Measurements from ENCODE around the gene PLCH1.

PLCH1 gene

DNA sequence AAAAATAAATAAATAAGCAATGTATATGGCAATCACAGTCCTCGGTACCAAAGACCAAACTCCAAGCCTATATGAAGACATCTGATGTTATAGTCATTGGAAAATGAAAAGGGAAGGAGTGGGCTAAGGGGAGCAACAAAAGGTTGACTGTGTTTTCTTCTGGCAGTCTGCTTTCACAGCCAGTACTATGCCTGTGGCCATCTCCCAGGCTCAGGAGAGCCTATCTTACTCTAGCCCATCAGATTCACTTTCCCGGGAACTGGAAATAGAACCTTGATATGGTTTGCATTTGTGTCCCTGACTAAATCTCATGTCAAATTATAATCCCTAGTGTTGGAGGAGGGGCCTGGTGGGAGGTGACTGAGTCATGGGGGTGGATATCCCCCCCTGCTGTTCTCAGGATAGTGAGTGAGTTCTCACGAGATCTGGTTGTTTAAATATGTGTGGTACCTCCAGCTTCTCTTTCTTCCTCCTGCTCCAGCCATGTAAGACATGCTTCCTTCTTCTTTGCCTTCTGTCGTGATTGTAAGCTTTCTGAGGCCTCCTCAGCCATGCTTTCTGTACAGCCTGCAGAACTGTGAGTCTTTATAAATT, 105.3 kb downstream of the PLCH1 start:
- TF ChIP-seq REST (IDR thresholded peaks at IDR 0.05; ENCODE audit: insufficient read depth in 1 of 2, low read depth in 2 of 2, low read length in 2 of 2) = no peak
- TF ChIP-seq FOXP2 (optimal IDR thresholded peaks at IDR 0.05; ENCODE audit: borderline replicate concordance, extremely low read depth, extremely low read length, insufficient read depth) = no peak
- TF ChIP-seq SIN3A (IDR thresholded peaks at IDR 0.05; ENCODE audit: borderline replicate concordance, insufficient read depth, low read length) = no peak
- no peak for TF ChIP-seq POLR2AphosphoS5 (IDR thresholded peaks at IDR 0.05; ENCODE audit: low read depth, low read length)
- TF ChIP-seq TAF1 (IDR thresholded peaks at IDR 0.05; ENCODE audit: borderline replicate concordance, insufficient read depth, low read length) = no peak

DNA sequence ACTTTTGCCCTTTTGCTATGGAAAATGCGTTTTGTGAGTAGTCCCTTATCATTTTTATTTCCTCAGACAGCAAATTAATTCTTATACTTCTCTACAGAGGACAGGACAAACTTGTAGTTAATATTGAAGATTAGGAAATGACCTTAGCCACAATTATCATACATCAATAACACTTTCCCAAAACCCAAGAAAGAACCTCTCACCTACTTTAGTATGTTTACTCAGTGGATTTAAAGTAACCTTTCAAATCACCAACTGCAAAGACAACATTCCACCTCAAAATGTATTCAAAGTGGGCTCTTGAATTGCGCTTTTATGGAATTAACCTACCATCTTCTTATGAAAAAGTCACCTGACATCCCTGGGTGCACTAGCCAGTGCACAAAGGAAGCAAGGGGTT, 107.3 kb downstream of the PLCH1 start:
- TF ChIP-seq POLR2AphosphoS5 (IDR thresholded peaks at IDR 0.05; ENCODE audit: low read depth, low read length) (no peak), FOXP2 (optimal IDR thresholded peaks at IDR 0.05; ENCODE audit: borderline replicate concordance, extremely low read depth, extremely low read length, insufficient read depth) (no peak), REST (IDR thresholded peaks at IDR 0.05; ENCODE audit: insufficient read depth in 1 of 2, low read depth in 2 of 2, low read length in 2 of 2) (no peak), SIN3A (IDR thresholded peaks at IDR 0.05; ENCODE audit: borderline replicate concordance, insufficient read depth, low read length) (no peak), TAF1 (IDR thresholded peaks at IDR 0.05; ENCODE audit: borderline replicate concordance, insufficient read depth, low read length) (no peak)

DNA sequence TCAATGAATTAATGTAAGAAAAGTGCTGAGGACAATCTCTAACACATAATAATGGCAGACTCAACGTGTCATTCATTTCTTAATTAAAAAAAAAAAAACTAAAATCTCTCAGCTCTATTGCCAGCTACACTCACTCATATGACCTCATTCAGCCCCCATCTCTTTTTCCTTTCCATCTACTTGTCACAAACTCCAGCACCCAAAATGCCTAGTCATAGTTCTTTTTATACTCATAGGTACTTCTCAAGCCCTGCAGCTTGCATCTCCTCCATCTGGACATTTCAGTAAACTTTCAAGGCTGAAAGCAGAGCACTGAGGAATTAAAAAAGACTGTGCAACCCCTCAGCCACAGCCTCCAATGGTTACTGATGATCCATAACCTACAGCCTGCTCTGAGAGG, 109.8 kb downstream of the PLCH1 start:
- no peak for TF ChIP-seq FOXP2 (optimal IDR thresholded peaks at IDR 0.05; ENCODE audit: borderline replicate concordance, extremely low read depth, extremely low read length, insufficient read depth)
- TF ChIP-seq SIN3A (IDR thresholded peaks at IDR 0.05; ENCODE audit: borderline replicate concordance, insufficient read depth, low read length) = no peak
- no peak for TF ChIP-seq POLR2AphosphoS5 (IDR thresholded peaks at IDR 0.05; ENCODE audit: low read depth, low read length)
- no peak for TF ChIP-seq TAF1 (IDR thresholded peaks at IDR 0.05; ENCODE audit: borderline replicate concordance, insufficient read depth, low read length)
- TF ChIP-seq REST (IDR thresholded peaks at IDR 0.05; ENCODE audit: insufficient read depth in 1 of 2, low read depth in 2 of 2, low read length in 2 of 2) = no peak

- TF ChIP-seq REST (IDR thresholded peaks at IDR 0.05; ENCODE audit: insufficient read depth in 1 of 2, low read depth in 2 of 2, low read length in 2 of 2) (no peak), SIN3A (IDR thresholded peaks at IDR 0.05; ENCODE audit: borderline replicate concordance, insufficient read depth, low read length) (no peak), TAF1 (IDR thresholded peaks at IDR 0.05; ENCODE audit: borderline replicate concordance, insufficient read depth, low read length) (no peak), POLR2AphosphoS5 (IDR thresholded peaks at IDR 0.05; ENCODE audit: low read depth, low read length) (no peak), FOXP2 (optimal IDR thresholded peaks at IDR 0.05; ENCODE audit: borderline replicate concordance, extremely low read depth, extremely low read length, insufficient read depth) (no peak)
Measured at GRCh38 chr3:155634121-155634719, 110.7 kb downstream of the PLCH1 start.
